Measurements from ENCODE around the gene OCA2.

OCA2 gene

DNA sequence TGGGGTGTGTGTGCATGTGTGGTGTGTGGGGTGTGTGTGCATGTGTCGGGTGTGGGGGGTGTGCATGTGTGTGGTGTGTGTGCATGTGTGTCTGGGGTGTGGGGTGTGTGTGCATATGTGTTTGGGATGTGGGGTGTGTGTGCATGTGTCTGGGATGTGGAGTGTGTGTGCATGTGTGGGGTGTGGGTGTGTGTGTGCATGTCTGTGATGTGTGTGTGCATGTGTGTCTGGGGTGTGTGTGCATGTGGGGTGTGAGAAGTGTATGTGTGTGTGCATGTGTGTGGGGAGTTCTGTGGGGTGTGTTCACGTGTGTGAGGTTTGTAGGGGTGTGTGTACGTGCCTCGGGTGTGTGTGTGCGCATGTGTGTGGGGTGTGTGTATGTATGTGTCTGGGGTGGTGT is 6.7 kb upstream of the OCA2 start:
- in situ Hi-C loops (cut with HindIII; ENCODE audit: low sequenced_read_pairs), result no loop called here

- in situ Hi-C loops (cut with HindIII; ENCODE audit: low sequenced_read_pairs), result no loop called here
These were observed 6.2 kb upstream of the OCA2 start for GRCh38 chr15:28105224-28105791.

GRCh38 chr15:28104326-28104725 is 5.2 kb upstream of the OCA2 start:
- in situ Hi-C loops (cut with HindIII; ENCODE audit: low sequenced_read_pairs), result no loop called here

GRCh38 chr15:28103831-28104230 is 4.7 kb upstream of the OCA2 start:
- in situ Hi-C loops (cut with HindIII; ENCODE audit: low sequenced_read_pairs), result no loop called here

- in situ Hi-C loops (cut with HindIII; ENCODE audit: low sequenced_read_pairs), result no loop called here
These were observed 2.9 kb upstream of the OCA2 start for GRCh38 chr15:28101983-28102441.

GRCh38 chr15:28101201-28101600 is 2.1 kb upstream of the OCA2 start:
- in situ Hi-C loops (cut with HindIII; ENCODE audit: low sequenced_read_pairs), result no loop called here

GRCh38 chr15:28100516-28101195 is 1.5 kb upstream of the OCA2 start:
- in situ Hi-C loops (cut with HindIII; ENCODE audit: low sequenced_read_pairs), result no loop called here

DNA sequence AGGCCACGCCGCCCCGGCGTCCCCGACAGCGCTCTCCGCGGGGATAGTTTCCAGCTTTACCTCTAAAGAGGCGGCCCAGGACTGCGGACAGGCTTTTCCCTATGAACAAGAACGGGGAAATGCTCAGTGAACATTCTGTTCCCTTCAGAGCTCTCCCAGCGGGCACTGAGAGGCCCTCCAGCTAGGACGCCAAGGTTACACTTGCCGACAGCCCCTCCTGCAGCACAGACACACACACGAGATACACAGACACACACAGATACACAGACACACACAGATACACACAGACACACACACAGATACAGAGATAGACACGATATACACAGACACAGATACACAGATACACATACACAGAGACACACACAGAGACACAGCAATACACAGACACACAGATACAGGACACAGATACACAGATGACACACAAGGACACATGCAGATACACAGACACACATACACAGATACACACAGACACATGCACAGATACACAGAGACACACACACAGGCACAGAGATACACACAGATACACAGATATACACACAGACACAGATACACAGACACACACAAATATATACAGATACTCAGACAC is 533 bp upstream of the OCA2 start:
- in situ Hi-C loops (cut with HindIII; ENCODE audit: low sequenced_read_pairs), result no loop called here

DNA sequence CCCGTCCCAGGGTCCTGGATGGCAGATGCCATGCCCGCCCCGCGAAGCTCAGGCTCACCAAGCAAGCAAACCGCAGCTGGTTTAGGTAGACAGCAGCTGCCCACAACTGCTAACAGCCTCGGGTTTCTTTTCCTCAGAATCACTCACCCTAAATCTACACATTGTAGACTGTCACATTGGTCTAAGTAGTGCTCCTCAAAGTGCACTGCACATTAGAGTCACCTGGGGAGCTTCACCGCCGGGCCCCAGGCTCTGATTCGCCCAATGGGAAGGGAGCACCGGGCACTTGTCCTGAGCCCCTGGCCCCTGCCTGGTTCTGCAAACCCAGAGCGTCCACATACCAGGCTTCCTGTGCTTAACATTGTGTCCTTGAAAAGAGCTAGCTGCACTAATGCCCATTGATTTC is 752 bp downstream of the OCA2 start:
- in situ Hi-C loops (cut with HindIII; ENCODE audit: low sequenced_read_pairs), result no loop called here

- in situ Hi-C loops (cut with HindIII; ENCODE audit: low sequenced_read_pairs), result no loop called here
These were observed 1.3 kb downstream of the OCA2 start for GRCh38 chr15:28097656-28098359.

GRCh38 chr15:28096670-28097431 is 2.3 kb downstream of the OCA2 start:
- in situ Hi-C loops (cut with HindIII; ENCODE audit: low sequenced_read_pairs), result no loop called here

DNA sequence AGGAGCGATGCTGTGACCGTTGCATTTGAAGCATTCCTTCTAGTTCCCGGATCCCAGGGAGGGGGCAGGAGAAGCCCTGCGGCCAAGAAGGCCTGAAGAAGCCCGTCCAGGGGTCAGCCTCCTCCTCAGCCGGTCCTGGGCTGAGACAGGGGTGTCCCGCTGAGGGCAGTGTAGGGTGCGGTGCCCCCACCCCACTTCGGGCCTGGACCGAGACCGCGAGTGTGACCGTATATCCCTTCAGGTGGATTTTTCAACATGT is 2.8 kb downstream of the OCA2 start:
- in situ Hi-C loops (cut with HindIII; ENCODE audit: low sequenced_read_pairs), result no loop called here

DNA sequence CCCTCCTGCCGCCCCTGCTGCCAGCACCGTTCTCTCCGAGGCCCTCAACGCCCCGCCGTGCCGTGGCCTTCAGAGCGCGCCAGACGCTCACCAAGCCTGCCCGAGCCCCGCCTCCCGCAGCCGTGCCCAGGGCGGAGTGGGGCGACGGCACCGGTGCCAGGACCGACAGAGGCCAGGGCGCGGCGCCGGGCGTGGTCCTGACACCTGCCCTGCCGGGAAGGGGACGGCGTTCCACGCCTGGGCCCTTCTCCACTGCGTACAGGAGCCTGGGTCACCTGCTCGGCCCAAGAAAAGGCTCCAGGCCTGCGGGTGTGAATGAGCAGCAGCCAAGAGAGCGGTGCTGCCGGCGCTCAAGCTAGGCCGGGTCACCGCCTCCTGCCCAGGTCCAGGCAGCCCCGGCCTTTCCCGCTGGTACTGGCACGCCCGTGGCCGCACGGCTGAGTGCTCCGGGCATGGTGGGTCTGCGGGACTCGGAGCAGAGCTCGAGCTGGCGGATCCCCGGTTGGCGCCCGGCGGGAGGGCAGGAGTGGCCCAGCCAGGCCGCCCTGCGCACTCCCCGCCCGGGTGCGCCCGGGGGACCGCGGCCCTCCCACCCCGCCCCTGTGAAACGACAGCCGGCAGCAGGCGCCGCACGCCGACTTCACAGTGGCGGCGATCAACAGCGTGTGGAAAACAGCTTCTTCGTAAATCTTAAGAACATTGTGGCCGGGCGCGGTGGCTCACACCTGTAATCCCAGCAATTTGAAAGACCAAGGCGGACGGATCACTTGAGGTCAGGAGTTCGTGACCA is 4.2 kb downstream of the OCA2 start:
- in situ Hi-C loops (cut with HindIII; ENCODE audit: low sequenced_read_pairs), result no loop called here

DNA sequence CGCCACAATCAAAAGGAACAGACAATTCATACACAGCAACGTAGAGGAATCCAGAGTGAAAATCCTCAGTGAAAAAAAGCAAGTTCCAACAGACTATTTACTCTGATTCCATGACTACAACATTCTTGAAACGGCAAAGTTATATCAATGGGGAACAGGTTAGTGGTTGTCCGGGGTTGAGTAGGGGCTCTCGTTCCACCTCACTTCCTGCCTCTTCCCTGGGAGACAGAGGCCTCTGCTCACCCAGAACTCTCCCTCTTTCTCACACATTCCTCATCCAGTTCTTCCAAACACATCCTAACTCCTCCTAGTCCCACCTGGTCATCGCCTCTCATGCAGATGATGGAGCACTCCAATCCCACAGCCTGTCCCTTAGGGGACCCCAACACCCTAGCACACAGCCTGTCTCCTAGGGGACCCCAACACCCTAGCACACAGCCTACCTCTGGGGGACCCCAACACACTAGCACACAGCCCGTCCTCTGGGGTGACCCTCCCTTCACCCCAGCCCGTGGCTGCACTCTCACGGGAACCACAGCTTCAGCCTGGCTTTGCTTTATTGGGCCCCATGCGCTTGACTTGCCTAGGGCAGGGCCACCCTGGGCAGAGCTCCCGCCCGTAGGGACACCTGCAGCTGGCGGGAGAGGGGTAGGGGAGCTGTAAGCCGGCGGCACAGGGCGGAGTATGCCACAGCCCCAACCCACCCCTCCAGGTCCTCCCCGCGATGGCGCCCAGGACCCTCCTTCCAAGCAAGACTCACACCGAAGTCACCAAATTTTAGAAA is 5.2 kb downstream of the OCA2 start:
- in situ Hi-C loops (cut with HindIII; ENCODE audit: low sequenced_read_pairs), result no loop called here

DNA sequence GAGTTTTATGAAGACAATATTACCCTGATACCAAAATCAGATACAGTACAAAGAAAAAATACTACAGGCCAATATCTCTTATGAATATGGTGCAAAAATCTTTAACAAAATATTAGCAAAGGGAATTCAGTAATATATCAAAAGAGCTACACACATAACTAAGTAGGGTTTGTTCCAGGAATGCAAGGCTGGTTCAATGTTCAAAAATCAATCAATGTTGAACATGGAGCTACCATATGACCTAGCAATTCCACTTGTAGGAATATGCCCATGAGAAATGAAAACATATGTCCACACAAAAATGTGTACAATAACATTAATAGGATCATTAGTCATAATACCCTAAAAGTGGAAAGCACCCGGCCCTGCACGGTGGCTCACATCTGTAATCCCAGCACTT is 7.8 kb downstream of the OCA2 start:
- in situ Hi-C loops (cut with HindIII; ENCODE audit: low sequenced_read_pairs), result no loop called here

DNA sequence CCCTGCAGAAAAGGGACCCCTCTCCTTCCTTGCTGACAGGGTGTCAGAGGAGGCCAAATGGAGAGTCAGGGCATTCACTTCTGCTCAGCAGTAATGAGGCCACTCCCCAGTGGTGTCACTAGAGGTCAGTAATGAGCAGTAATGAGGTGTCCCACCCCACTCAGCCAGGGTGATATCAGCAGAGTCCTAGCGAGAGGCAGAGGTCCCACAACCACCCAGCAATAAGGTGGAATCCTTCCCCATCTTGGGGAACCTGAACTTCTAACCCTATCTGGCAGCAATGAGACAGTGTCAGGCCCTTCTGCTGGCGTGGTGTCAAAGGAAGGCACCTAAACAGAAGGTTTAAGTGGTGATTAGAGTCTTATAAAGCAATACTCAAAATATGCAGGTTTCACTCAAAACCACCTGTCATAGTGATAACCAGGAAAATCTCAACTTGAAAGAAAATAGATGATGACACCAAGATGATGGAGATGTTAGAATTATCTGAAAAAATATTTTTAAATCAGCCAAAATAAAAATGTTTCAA is 12.9 kb downstream of the OCA2 start:
- in situ Hi-C loops (cut with HindIII; ENCODE audit: low sequenced_read_pairs), result no loop called here

GRCh38 chr15:28085489-28086174 is 13.5 kb downstream of the OCA2 start:
- in situ Hi-C loops (cut with HindIII; ENCODE audit: low sequenced_read_pairs), result no loop called here

- in situ Hi-C loops (cut with HindIII; ENCODE audit: low sequenced_read_pairs), result no loop called here
These were observed 14.6 kb downstream of the OCA2 start for GRCh38 chr15:28084547-28084946.

All from DLD1 (cell line).